B cell (primary cell): ENCODE data around the gene NELL1. TPM values are rescaled to one million over a fixed set of nuclear protein-coding genes. Genes with fewer than 3 reads are reported as not detected.

Experiments
- ATAC-seq: fragments of 200-7000 bp; cut with Tn5 transposase; one replicate; pipeline ENCODE4 v1.10.0; 2021; ENCODE audit warnings: low read depth, mild to moderate bottlenecking, moderate number of reproducible peaks, moderate library complexity
- CTCF ChIA-PET: fragments of 350-600 bp; sonication (Branson Sonifier 250); formaldehyde crosslinking; loops from one replicate; lab custom pipeline; 2021; ENCODE audit warnings: antibody characterized with exemption, inconsistent platforms; lab: Charles Lee
- POLR2A ChIA-PET: fragments of 350-600 bp; sonication (Branson Sonifier 250); formaldehyde crosslinking; loops from one replicate; lab custom pipeline; 2021; ENCODE audit warnings: antibody characterized with exemption; lab: Charles Lee
- DNase-seq: peaks from one replicate; pipeline ENCODE4 v3.0.0; 2013
- H2AFZ ChIP-seq: 2 replicates; pipeline ENCODE4 v1.6.1; 2012; ENCODE audit warnings: mild to moderate bottlenecking, low read depth, low read length; ENCODE audit not compliant: insufficient read depth, poor library complexity, severe bottlenecking
- H3K27ac ChIP-seq, 2 donors: 1 replicate in 1 of 2; 2 replicates in 1 of 2; pipeline ENCODE4 v1.5.1; 2012 to 2013; ENCODE audit warnings: low read length in 2 of 2, mild to moderate bottlenecking in 2 of 2, moderate library complexity in 1 of 2
- H3K27me3 ChIP-seq, 4 experiments: fragments of 200-600 bp in 1 of 4; sonication (generic) in 1 of 4; replicated peaks in 1 of 4; 1 replicate in 2 of 4; 2 replicates in 2 of 4; pipeline versions ENCODE4 v1.6.1 to v1.7.0; 2013 to 2016; ENCODE audit warnings: low read length in 3 of 4, mild to moderate bottlenecking in 2 of 4, mixed read lengths in 1 of 4, moderate library complexity in 1 of 4; ENCODE audit not compliant: insufficient read depth in 4 of 4, control insufficient read depth in 3 of 4; ENCODE audit errors: control extremely low read depth in 1 of 4
- H3K36me3 ChIP-seq, 2 experiments: replicated peaks in 1 of 2; 1 replicate in 1 of 2; 2 replicates in 1 of 2; pipeline versions ENCODE4 v1.6.1 to v1.7.1; 2013; ENCODE audit warnings: low read length in 1 of 2; ENCODE audit not compliant: insufficient read depth in 2 of 2, control insufficient read depth in 1 of 2; ENCODE audit errors: control extremely low read depth in 1 of 2, extremely low read depth in 1 of 2
- H3K4me1 ChIP-seq, 2 donors: fragments of 200-600 bp in 1 of 2; sonication (generic) in 1 of 2; 1 replicate in 1 of 2; 2 replicates in 1 of 2; pipeline versions ENCODE4 v1.5.1 to v1.6.1; 2013 to 2017; ENCODE audit warnings: low read length in 2 of 2; ENCODE audit not compliant: control insufficient read depth in 2 of 2, insufficient read depth in 2 of 2
- H3K4me2 ChIP-seq: replicated peaks from 2 replicates; pipeline ENCODE3; 2012; ENCODE audit warnings: mild to moderate bottlenecking, low read depth, low read length; ENCODE audit not compliant: poor library complexity, severe bottlenecking
- H3K4me3 ChIP-seq, 5 experiments: fragments of 200-600 bp in 1 of 5; sonication (generic) in 1 of 5; 1 replicate in 3 of 5; 2 replicates in 2 of 5; pipeline versions ENCODE4 v1.5.1 to v1.7.0; 2011 to 2016; ENCODE audit warnings: low read length in 4 of 5, mild to moderate bottlenecking in 4 of 5, low read depth in 2 of 5, control low read depth in 1 of 5, moderate library complexity in 1 of 5; ENCODE audit not compliant: insufficient read depth in 1 of 5; ENCODE audit errors: control extremely low read depth in 1 of 5, extremely low read depth in 1 of 5
- H3K79me2 ChIP-seq: fragments of 200-600 bp; sonication (generic); one replicate; pipeline ENCODE4 v1.6.0; 2016; ENCODE audit warnings: low read length; ENCODE audit not compliant: control insufficient read depth, insufficient read depth
- H3K9ac ChIP-seq: fragments of 200-600 bp; sonication (generic); 2 replicates; pipeline ENCODE4 v1.6.1; 2017; ENCODE audit warnings: mild to moderate bottlenecking, low read length, moderate library complexity
- H3K9me3 ChIP-seq, 3 donors: one replicate each; pipeline versions ENCODE4 v1.6.1 to v1.7.1; 2013; ENCODE audit warnings: low read length in 2 of 3; ENCODE audit not compliant: control insufficient read depth in 2 of 3, insufficient read depth in 1 of 3; ENCODE audit errors: control extremely low read depth in 1 of 3
- H4K20me1 ChIP-seq: 2 replicates; pipeline ENCODE4 v1.6.0; 2012; ENCODE audit warnings: mild to moderate bottlenecking, low read length; ENCODE audit not compliant: insufficient read depth, control insufficient read depth, poor library complexity, severe bottlenecking
- H3K27ac Mint-ChIP-seq: one replicate; pipeline ENCODE4 v1.8.0; 2021; ENCODE audit warnings: mixed read lengths
- H3K27me3 Mint-ChIP-seq: one replicate; pipeline ENCODE4 v1.8.0; 2021; ENCODE audit warnings: mixed read lengths
- H3K4me1 Mint-ChIP-seq: one replicate; pipeline ENCODE4 v1.8.0; 2021; ENCODE audit warnings: mixed read lengths
- H3K4me3 Mint-ChIP-seq: one replicate; pipeline ENCODE4 v1.8.0; 2021; ENCODE audit warnings: mixed read lengths
- H3K9me3 Mint-ChIP-seq: one replicate; pipeline ENCODE4 v1.8.0; 2022; ENCODE audit warnings: mixed read lengths; ENCODE audit not compliant: insufficient read depth
- EZH2 ChIP-seq: IDR thresholded peaks from 2 replicates; pipeline ENCODE4 v1.6.1; 2012; ENCODE audit warnings: borderline replicate concordance, low read depth, mild to moderate bottlenecking, moderate library complexity, low read length; ENCODE audit not compliant: insufficient read depth, poor library complexity, severe bottlenecking
- WGBS: methylation state at CpG from one replicate; pipeline ENCODE4 v1.1.5; 2013; ENCODE audit warnings: missing lambda C conversion rate; ENCODE audit not compliant: insufficient coverage; 5-methylcytosine and 5-hydroxymethylcytosine counted together
- intact Hi-C: fragments of 100-400 bp; cut with micrococcal nuclease; formaldehyde crosslinking; loops from one replicate; pipeline ENCODE4 v1.10.0; 2022
- polyA plus RNA-seq: library from polyadenylated mRNA; depleted of rRNA; stranded (reverse); fragments of >200 nt; gene quantifications from 2 replicates; pipeline ENCODE4 v1.2.3, GENCODE V29; 2012
- total RNA-seq, 2 donors: library from RNA; stranded (reverse); fragments of 120-200 nt in 1 of 2; gene quantifications; 1 replicate in 1 of 2; 2 replicates in 1 of 2; pipeline versions ENCODE4 v1.2.3 to v1.2.4, GENCODE V29; 2013 to 2022
- TF ChIP-seq, protein P1 (sequence below): fragments of 200-600 bp; IDR thresholded peaks from one replicate; pipeline ENCODE4 v1.8.0; 2022; ENCODE audit warnings: antibody characterized with exemption, mild to moderate bottlenecking

Gene NELL1
- total and polyA plus RNA-seq, 2 donors (not counting 1 experiment from before 2014, with no cell fraction given) = not detected

GRCh38 chr11:20881328-20882079 lies 212.1 kb downstream of the NELL1 start:
- ATAC-seq = no peak
- Histone ChIP-seq H3K36me3 (no peaks in the 10 kb centered on the region), H3K27me3 (no peaks in the 10 kb centered on the region), H3K79me2 (no peaks in the 10 kb centered on the region), H3K4me1 (no peaks in the 10 kb centered on the region), H4K20me1 (no peaks in the 10 kb centered on the region), H3K4me2 (no peak overlapping the region), H3K9ac (no peak overlapping the region), H2AFZ (no peak overlapping the region), H3K9me3 (peaks cover 0 to 4% (median 0%) of the 10 kb centered on the region in 3 donors), H3K27ac (no peak overlapping the region), H3K4me3 (no peak overlapping the region)
- Mint-ChIP-seq H3K9me3 (no peaks in the 10 kb centered on the region), H3K27ac (no peak overlapping the region), H3K27me3 (no peaks in the 10 kb centered on the region), H3K4me3 (no peak overlapping the region), H3K4me1 (no peaks in the 10 kb centered on the region)
- intact Hi-C loops = no loop called here
- TF ChIP-seq EZH2 = no peak
- TF ChIP-seq, protein P1, sequence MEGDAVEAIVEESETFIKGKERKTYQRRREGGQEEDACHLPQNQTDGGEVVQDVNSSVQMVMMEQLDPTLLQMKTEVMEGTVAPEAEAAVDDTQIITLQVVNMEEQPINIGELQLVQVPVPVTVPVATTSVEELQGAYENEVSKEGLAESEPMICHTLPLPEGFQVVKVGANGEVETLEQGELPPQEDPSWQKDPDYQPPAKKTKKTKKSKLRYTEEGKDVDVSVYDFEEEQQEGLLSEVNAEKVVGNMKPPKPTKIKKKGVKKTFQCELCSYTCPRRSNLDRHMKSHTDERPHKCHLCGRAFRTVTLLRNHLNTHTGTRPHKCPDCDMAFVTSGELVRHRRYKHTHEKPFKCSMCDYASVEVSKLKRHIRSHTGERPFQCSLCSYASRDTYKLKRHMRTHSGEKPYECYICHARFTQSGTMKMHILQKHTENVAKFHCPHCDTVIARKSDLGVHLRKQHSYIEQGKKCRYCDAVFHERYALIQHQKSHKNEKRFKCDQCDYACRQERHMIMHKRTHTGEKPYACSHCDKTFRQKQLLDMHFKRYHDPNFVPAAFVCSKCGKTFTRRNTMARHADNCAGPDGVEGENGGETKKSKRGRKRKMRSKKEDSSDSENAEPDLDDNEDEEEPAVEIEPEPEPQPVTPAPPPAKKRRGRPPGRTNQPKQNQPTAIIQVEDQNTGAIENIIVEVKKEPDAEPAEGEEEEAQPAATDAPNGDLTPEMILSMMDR = no peak
- DNase-seq = no peak
- CTCF ChIA-PET = no interaction called here
- WGBS = 17% methylated on average over 1 of the region's 5 CpGs
- POLR2A ChIA-PET = no interaction called here

- WGBS = no CpG with 5 or more reads among the region's 2 CpGs
- Histone ChIP-seq H2AFZ (no peak overlapping the region), H4K20me1 (no peaks in the 10 kb centered on the region), H3K4me2 (no peak overlapping the region), H3K4me1 (no peaks in the 10 kb centered on the region), H3K27ac (no peak overlapping the region), H3K9me3 (peaks cover 0 to 6% (median 0%) of the 10 kb centered on the region in 3 donors), H3K79me2 (no peaks in the 10 kb centered on the region), H3K27me3 (no peaks in the 10 kb centered on the region), H3K9ac (no peak overlapping the region), H3K36me3 (no peaks in the 10 kb centered on the region), H3K4me3 (no peak overlapping the region)
- ChIA-PET POLR2A (no interaction called here), CTCF (no interaction called here)
- DNase-seq = no peak
- Mint-ChIP-seq H3K4me1 (no peaks in the 10 kb centered on the region), H3K27ac (no peak overlapping the region), H3K27me3 (no peaks in the 10 kb centered on the region), H3K9me3 (peaks cover 4% of the 10 kb centered on the region), H3K4me3 (no peak overlapping the region)
- ATAC-seq = no peak
- intact Hi-C loops = no loop called here
- TF ChIP-seq, protein P1 = no peak
- TF ChIP-seq EZH2 = no peak
These were observed 217.8 kb downstream of the NELL1 start for GRCh38 chr11:20887137-20887536.
